Stimulated activated CD4-positive, alpha-beta T cell treated with anti-CD3 and anti-CD28 coated beads, Interleukin-15, amount 100 ng/mL, for 24 hours (primary cell): ENCODE data around the gene KLRB1.
"Not testable (repeated sequence)": the region's sequence is repeated elsewhere in the genome, so short reads cannot be mapped to it uniquely, and the experiment has no call there.

ENCODE experiments used
- DNase-seq: peaks from one replicate; pipeline ENCODE4 v3.0.0-alpha.2; 2020

KLRB1 gene

GRCh38 chr12:9619411-9620179, 11.9 kb upstream of the KLRB1 start:
- DNase-seq, result no peak

- DNase-seq, result not testable (repeated sequence)
Measured at GRCh38 chr12:9618906-9619305, 11.2 kb upstream of the KLRB1 start.

- no peak for DNase-seq
Measured at GRCh38 chr12:9617124-9617523, 9.4 kb upstream of the KLRB1 start.

- DNase-seq, result no peak
Measured at GRCh38 chr12:9615420-9616136, 7.9 kb upstream of the KLRB1 start.

GRCh38 chr12:9610606-9611005, 2.9 kb upstream of the KLRB1 start:
- not testable (repeated sequence) for DNase-seq

- no peak for DNase-seq
Measured at GRCh38 chr12:9606736-9607372, 862 bp downstream of the KLRB1 start.

GRCh38 chr12:9606247-9606646, 1.5 kb downstream of the KLRB1 start:
- DNase-seq, result no peak

GRCh38 chr12:9605483-9605882, 2.2 kb downstream of the KLRB1 start:
- no peak for DNase-seq

- no peak for DNase-seq
Measured at GRCh38 chr12:9604287-9604686, 3.4 kb downstream of the KLRB1 start.

GRCh38 chr12:9600426-9600825, 7.3 kb downstream of the KLRB1 start:
- not testable (repeated sequence) for DNase-seq

- no peak for DNase-seq
Measured at GRCh38 chr12:9598363-9598762, 9.4 kb downstream of the KLRB1 start.

GRCh38 chr12:9597365-9597764, 10.4 kb downstream of the KLRB1 start:
- no peak for DNase-seq

GRCh38 chr12:9590441-9590840, 17.3 kb downstream of the KLRB1 start:
- no peak for DNase-seq

- no peak for DNase-seq
Measured at GRCh38 chr12:9588749-9589148, 19.0 kb downstream of the KLRB1 start.

- no peak for DNase-seq
Measured at GRCh38 chr12:9587987-9588600, 19.6 kb downstream of the KLRB1 start.

- not testable (repeated sequence) for DNase-seq
Measured at GRCh38 chr12:9577729-9578128, 30.0 kb downstream of the KLRB1 start.

- DNase-seq, result not testable (repeated sequence)
Measured at GRCh38 chr12:9567151-9567550, 40.6 kb downstream of the KLRB1 start.

- DNase-seq, result not testable (repeated sequence)
Measured at GRCh38 chr12:9566113-9566512, 41.6 kb downstream of the KLRB1 start.

- DNase-seq, result not testable (repeated sequence)
Measured at GRCh38 chr12:9564418-9564817, 43.3 kb downstream of the KLRB1 start.

GRCh38 chr12:9562841-9563453, 44.8 kb downstream of the KLRB1 start:
- DNase-seq, result not testable (repeated sequence)

GRCh38 chr12:9545489-9545888, 62.2 kb downstream of the KLRB1 start:
- not testable (repeated sequence) for DNase-seq
